A549 (cell line): ENCODE data around the gene ME2.

Experiments
- CHD2 ChIP-seq: fragments of 150-350 bp; IDR thresholded peaks from 2 replicates; pipeline ENCODE4 v1.6.1; 2014; ENCODE audit warnings: low read length; ENCODE audit not compliant: partially characterized antibody
- CTCF ChIP-seq: fragments of >200 bp; sonication (Bioruptor Twin); formaldehyde crosslinking; IDR thresholded peaks from 3 replicates; pipeline ENCODE4 v1.5.1; 2016
- HES2 ChIP-seq: fragments of >200 bp; sonication (Bioruptor Twin); formaldehyde crosslinking; IDR thresholded peaks from 2 replicates; pipeline ENCODE4 v1.6.1; 2016
- HMGXB4 ChIP-seq: fragments of 250-450 bp; sonication (Bioruptor Pico); IDR thresholded peaks from 2 replicates; pipeline ENCODE4 v1.5.0; 2021; ENCODE audit warnings: mild to moderate bottlenecking, moderate library complexity, borderline replicate concordance
- MAX ChIP-seq: IDR thresholded peaks from 2 replicates; pipeline ENCODE4 v1.6.1; 2012
- NR3C1 ChIP-seq: fragments of >200 bp; sonication (Bioruptor Twin); formaldehyde crosslinking; IDR thresholded peaks from 3 replicates; pipeline ENCODE4 v1.6.1; 2017
- POLR2A ChIP-seq: IDR thresholded peaks from 2 replicates; pipeline ENCODE4 v1.6.1; 2012; ENCODE audit warnings: mild to moderate bottlenecking, low read length
- RFX5 ChIP-seq: fragments of 450-650 bp; IDR thresholded peaks from 2 replicates; pipeline ENCODE4 v1.7.1; 2014; ENCODE audit warnings: antibody characterized with exemption, mild to moderate bottlenecking, moderate library complexity
- USF2 ChIP-seq: fragments of 450-650 bp; IDR thresholded peaks from 2 replicates; pipeline ENCODE4 v1.6.1; 2014; ENCODE audit warnings: antibody characterized with exemption

GRCh38 chr18:50918153-50918552, 39.2 kb downstream of the ME2 start:
- no peak for TF ChIP-seq USF2
- no peak for TF ChIP-seq CTCF
- no peak for TF ChIP-seq HMGXB4
- no peak for TF ChIP-seq RFX5
- TF ChIP-seq NR3C1, result no peak
- no peak for TF ChIP-seq POLR2A
- TF ChIP-seq MAX, result no peak
- no peak for TF ChIP-seq CHD2
- no peak for TF ChIP-seq HES2
